ENCODE results near the gene SLC25A36.
"Not testable (repeated sequence)": the region's sequence is repeated elsewhere in the genome, so short reads cannot be mapped to it uniquely, and the experiment has no call there.

Gene SLC25A36

GRCh38 chr3:140995881-140996280 lies 54.2 kb downstream of the SLC25A36 start:
- FAIRE-seq = no peak

- no peak for FAIRE-seq
Measured at GRCh38 chr3:141000027-141000663, 58.5 kb downstream of the SLC25A36 start.

GRCh38 chr3:141000686-141001085 lies 59.0 kb downstream of the SLC25A36 start:
- FAIRE-seq = no peak

- FAIRE-seq = no peak
Measured at GRCh38 chr3:141006344-141006743, 64.7 kb downstream of the SLC25A36 start.

GRCh38 chr3:141009496-141009895 lies 67.9 kb downstream of the SLC25A36 start:
- FAIRE-seq = no peak

- no peak for FAIRE-seq
Measured at GRCh38 chr3:141011232-141011996, 69.8 kb downstream of the SLC25A36 start.

- FAIRE-seq = no peak
Measured at GRCh38 chr3:141011997-141012262, 70.3 kb downstream of the SLC25A36 start.

- no peak for FAIRE-seq
Measured at GRCh38 chr3:141012571-141012970, 70.9 kb downstream of the SLC25A36 start.

GRCh38 chr3:141015481-141015880 lies 73.8 kb downstream of the SLC25A36 start:
- FAIRE-seq = no peak

GRCh38 chr3:141017366-141018322 lies 76.0 kb downstream of the SLC25A36 start:
- FAIRE-seq = not testable (repeated sequence)

GRCh38 chr3:141019244-141019643 lies 77.6 kb downstream of the SLC25A36 start:
- FAIRE-seq = no peak

- FAIRE-seq = no peak
Measured at GRCh38 chr3:141020143-141020830, 78.7 kb downstream of the SLC25A36 start.

- FAIRE-seq = no peak
Measured at GRCh38 chr3:141021261-141021660, 79.6 kb downstream of the SLC25A36 start.

All from G401.6 (cell line).